MCF 10A (cell line): ENCODE data around the gene CMTM1. TPM values are rescaled to one million over a fixed set of nuclear protein-coding genes. Genes with fewer than 3 reads are reported as not detected.

ENCODE experiments used
- BruUV-seq: library from RNA; stranded (reverse); fragments of 400-500 nt; replicated peaks from 2 replicates; lab custom pipeline; 2021; lab: Mats Ljungman, UMichigan
- CTCF ChIA-PET: fragments of 300-600 bp; sonication (Branson Sonifier 250); formaldehyde crosslinking; extraction: SDS; loops from one replicate; lab custom pipeline; 2021; ENCODE audit warnings: antibody characterized with exemption, inconsistent platforms; lab: Yijun Ruan, JAX
- POLR2A ChIA-PET: fragments of 300-600, 350-650 bp; sonication (Branson Sonifier 250); formaldehyde crosslinking; extraction: SDS; loops from one replicate; lab custom pipeline; 2020; ENCODE audit warnings: antibody characterized with exemption, inconsistent platforms; lab: Yijun Ruan, JAX
- DNase-seq: peaks from one replicate; pipeline ENCODE4 v3.0.0-alpha.2; 2018; ENCODE audit not compliant: unreplicated experiment
- H3K27ac Mint-ChIP-seq: one replicate; pipeline ENCODE4 v1.8.0; 2022; ENCODE audit warnings: mild to moderate bottlenecking, low read depth, mixed read lengths; ENCODE audit not compliant: unreplicated experiment
- H3K27me3 Mint-ChIP-seq: one replicate; pipeline ENCODE4 v1.8.0; 2022; ENCODE audit warnings: mixed read lengths; ENCODE audit not compliant: insufficient read depth, unreplicated experiment
- H3K36me3 Mint-ChIP-seq: one replicate; pipeline ENCODE4 v1.8.0; 2022; ENCODE audit warnings: mild to moderate bottlenecking, moderate library complexity, mixed read lengths; ENCODE audit not compliant: insufficient read depth, unreplicated experiment
- H3K4me1 Mint-ChIP-seq: one replicate; pipeline ENCODE4 v1.8.0; 2022; ENCODE audit warnings: mixed read lengths; ENCODE audit not compliant: insufficient read depth, unreplicated experiment
- H3K4me3 Mint-ChIP-seq: one replicate; pipeline ENCODE4 v1.8.0; 2022; ENCODE audit warnings: mild to moderate bottlenecking, moderate library complexity, mixed read lengths; ENCODE audit not compliant: unreplicated experiment
- H3K9me3 Mint-ChIP-seq: one replicate; pipeline ENCODE4 v1.8.0; 2022; ENCODE audit warnings: mixed read lengths; ENCODE audit not compliant: unreplicated experiment
- intact Hi-C: fragments of 100-400 bp; cut with micrococcal nuclease; formaldehyde crosslinking; loops from 2 replicates; pipeline ENCODE4 v1.14.1; 2022
- total RNA-seq: library from RNA; stranded (reverse); gene quantifications from 2 replicates; pipeline ENCODE4 v1.2.3, GENCODE V29; 2022
- TF ChIP-seq, protein P1 (sequence below): fragments of 200-600 bp; IDR thresholded peaks from one replicate; pipeline ENCODE4 v1.8.0; 2022; ENCODE audit warnings: antibody characterized with exemption, mild to moderate bottlenecking; ENCODE audit not compliant: unreplicated experiment

The CMTM1 gene
- total RNA-seq, 1 experiment from 2014 or later = 2.1 TPM

GRCh38 chr16:66596986-66597848 lies 31.0 kb downstream of the CMTM1 start:
- H3K27me3 Mint-ChIP-seq = peaks cover 11% of the 10 kb centered on the region
- no TSS peak for BruUV-seq
- DNase-seq = no peak
- TF ChIP-seq, protein P1, sequence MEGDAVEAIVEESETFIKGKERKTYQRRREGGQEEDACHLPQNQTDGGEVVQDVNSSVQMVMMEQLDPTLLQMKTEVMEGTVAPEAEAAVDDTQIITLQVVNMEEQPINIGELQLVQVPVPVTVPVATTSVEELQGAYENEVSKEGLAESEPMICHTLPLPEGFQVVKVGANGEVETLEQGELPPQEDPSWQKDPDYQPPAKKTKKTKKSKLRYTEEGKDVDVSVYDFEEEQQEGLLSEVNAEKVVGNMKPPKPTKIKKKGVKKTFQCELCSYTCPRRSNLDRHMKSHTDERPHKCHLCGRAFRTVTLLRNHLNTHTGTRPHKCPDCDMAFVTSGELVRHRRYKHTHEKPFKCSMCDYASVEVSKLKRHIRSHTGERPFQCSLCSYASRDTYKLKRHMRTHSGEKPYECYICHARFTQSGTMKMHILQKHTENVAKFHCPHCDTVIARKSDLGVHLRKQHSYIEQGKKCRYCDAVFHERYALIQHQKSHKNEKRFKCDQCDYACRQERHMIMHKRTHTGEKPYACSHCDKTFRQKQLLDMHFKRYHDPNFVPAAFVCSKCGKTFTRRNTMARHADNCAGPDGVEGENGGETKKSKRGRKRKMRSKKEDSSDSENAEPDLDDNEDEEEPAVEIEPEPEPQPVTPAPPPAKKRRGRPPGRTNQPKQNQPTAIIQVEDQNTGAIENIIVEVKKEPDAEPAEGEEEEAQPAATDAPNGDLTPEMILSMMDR = no peak
- intact Hi-C loops = no loop called here
- CTCF ChIA-PET = interaction anchor here (0.6 to 1.5 kb wide), 7 partner anchors 11 to 233 kb away, joined by 3 to 7 read pairs (median 3); partner anchors contain the start of gene NAE1
- H3K4me3 Mint-ChIP-seq = no peak overlapping the region
- H3K9me3 Mint-ChIP-seq = no peaks in the 10 kb centered on the region
- H3K27ac Mint-ChIP-seq = no peak overlapping the region
- no peaks in the 10 kb centered on the region for H3K36me3 Mint-ChIP-seq
- H3K4me1 Mint-ChIP-seq = no peaks in the 10 kb centered on the region
- POLR2A ChIA-PET = no interaction called here

- H3K4me1 Mint-ChIP-seq = no peaks in the 10 kb centered on the region
- BruUV-seq = no TSS peak
- TF ChIP-seq, protein P1 = no peak
- H3K27ac Mint-ChIP-seq = no peak overlapping the region
- no peak for DNase-seq
- H3K27me3 Mint-ChIP-seq = peaks cover 11% of the 10 kb centered on the region
- no peak overlapping the region for H3K4me3 Mint-ChIP-seq
- POLR2A ChIA-PET = no interaction called here
- no peaks in the 10 kb centered on the region for H3K36me3 Mint-ChIP-seq
- intact Hi-C loops = no loop called here
- no peaks in the 10 kb centered on the region for H3K9me3 Mint-ChIP-seq
- CTCF ChIA-PET = interaction anchor here (1.4 to 1.5 kb wide), 3 partner anchors 10 to 232 kb away, joined by 3 to 7 read pairs (median 3); partner anchors contain the start of gene NAE1
These were observed 31.9 kb downstream of the CMTM1 start for GRCh38 chr16:66598111-66598510.

DNA sequence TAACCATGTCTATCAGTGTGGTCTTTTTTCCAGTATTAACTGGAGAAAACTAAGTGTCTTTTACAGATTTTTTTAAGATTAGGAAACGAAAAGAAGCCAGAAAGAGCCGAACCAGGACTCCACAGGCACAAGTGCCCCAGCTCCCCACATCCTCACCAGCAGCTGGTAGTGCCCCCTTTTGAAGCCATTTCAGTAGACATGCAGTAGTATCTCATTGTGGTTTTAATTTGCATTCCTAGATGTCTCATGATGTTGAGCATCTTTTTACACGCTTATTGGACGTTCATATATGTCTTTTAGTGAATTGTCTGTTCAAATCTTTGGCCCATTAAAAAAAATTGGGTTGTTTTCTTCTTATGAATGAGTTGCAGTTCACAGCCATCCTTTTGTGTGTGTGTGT lies 33.5 kb downstream of the CMTM1 start:
- CTCF ChIA-PET = interaction anchor here (0.6 to 1.1 kb wide), 3 partner anchors 40 to 152 kb away, joined by 3 to 5 read pairs (median 3); partner anchors contain the start of gene DYNC1LI2
- intact Hi-C loops = loop anchor here (5.0 to 10.0 kb wide), 2 partner anchors 117 to 155 kb away; partner anchors contain the start of gene DYNC1LI2

More for the DNA sequence above, 33.5 kb downstream of the CMTM1 start:
- TF ChIP-seq, protein P1 = no peak
- no TSS peak for BruUV-seq
- Mint-ChIP-seq H3K27ac (no peak overlapping the region), H3K9me3 (no peaks in the 10 kb centered on the region), H3K27me3 (peaks cover 11% of the 10 kb centered on the region), H3K36me3 (no peaks in the 10 kb centered on the region), H3K4me1 (peaks cover 8% of the 10 kb centered on the region), H3K4me3 (no peak overlapping the region)
- no peak for DNase-seq
- POLR2A ChIA-PET = interaction anchor here (0.6 to 1.0 kb wide), 2 partner anchors 18 to 989 kb away, joined by 3 read pairs; no protein-coding TSS in a partner anchor
